Upper lobe of left lung (tissue), 6 donors: ENCODE results near the gene LRBA. TPM values are rescaled to one million over a fixed set of nuclear protein-coding genes. Genes with fewer than 3 reads are reported as not detected.
A peak's percentile ranks its signal among the peaks of the same experiment; 100 is the strongest.

Experiments used
- ATAC-seq, 2 donors: fragments of 200-7000 bp; cut with Tn5 transposase; one replicate each; pipeline ENCODE4 v1.9.1; 2022; ENCODE audit warnings: mild to moderate bottlenecking in 2 of 2, moderate library complexity in 2 of 2; ENCODE audit not compliant: low FRiP score in 2 of 2
- DNase-seq, 2 donors: peaks; one replicate each; pipeline ENCODE4 v3.0.0-alpha.2; 2019 to 2020
- H3K27ac ChIP-seq, 4 donors: fragments of 200-600 bp; sonication (generic); one replicate each; pipeline ENCODE4 v1.5.1; 2016 to 2019
- H3K27me3 ChIP-seq, 4 donors: fragments of 200-600 bp; sonication (generic); one replicate each; pipeline ENCODE4 v1.5.1; 2017 to 2019
- H3K36me3 ChIP-seq, 4 donors: fragments of 200-600 bp; sonication (generic); one replicate each; pipeline ENCODE4 v1.5.1; 2016 to 2019
- H3K4me1 ChIP-seq, 4 donors: fragments of 200-600 bp; sonication (generic); one replicate each; pipeline ENCODE4 v1.5.1; 2018 to 2019
- H3K4me3 ChIP-seq, 4 donors: fragments of 200-600 bp; sonication (generic); one replicate each; pipeline ENCODE4 v1.5.1; 2017 to 2019; ENCODE audit warnings: mild to moderate bottlenecking in 2 of 4, moderate library complexity in 1 of 4
- H3K9me3 ChIP-seq, 4 donors: fragments of 200-600 bp; sonication (generic); one replicate each; pipeline ENCODE4 v1.5.1; 2018 to 2019
- EP300 ChIP-seq, 4 donors: sonication (generic); formaldehyde crosslinking; IDR thresholded peaks; one replicate each; pipeline ENCODE4 v1.5.1; 2017; ENCODE audit warnings: antibody characterized with exemption in 4 of 4, control low read depth in 2 of 4
- POLR2A ChIP-seq, 4 donors: fragments of 450-650 bp; IDR thresholded peaks; one replicate each; pipeline ENCODE4 v1.5.1; 2016 to 2017; ENCODE audit warnings: antibody characterized with exemption in 4 of 4, mild to moderate bottlenecking in 2 of 4
- POLR2AphosphoS5 ChIP-seq, 2 donors: sonication (generic); formaldehyde crosslinking; IDR thresholded peaks; one replicate each; pipeline ENCODE4 v1.5.1; 2017; ENCODE audit warnings: antibody characterized with exemption in 2 of 2
- WGBS, 2 donors: methylation state at CpG; one replicate each; pipeline ENCODE4 v1.1.5; 2017 to 2018; 5-methylcytosine and 5-hydroxymethylcytosine counted together
- total RNA-seq, 6 donors: library from RNA; depleted of rRNA in 4 of 6; stranded (reverse); fragments of >200 nt in 4 of 6; gene quantifications; one replicate each; pipeline versions ENCODE4 v1.1.0 to v1.2.1, GENCODE V29; 2016 to 2021
- TF ChIP-seq, protein P1 (sequence below), 6 experiments: fragments of 450-650 bp in 4 of 6; fragments of 200-600 bp in 2 of 6; sonication (generic) in 2 of 6; IDR thresholded peaks; one replicate each; pipeline ENCODE4 v1.5.1; 2016 to 2019; ENCODE audit warnings: antibody characterized with exemption in 6 of 6
- donor health status: DM: no; HTN: no; CAD: no; lungs with moderate emphysema.
- donor health status: DM: no; HTN: yes; CAD: no; lungs with severe emphysema.

Gene LRBA
- total RNA-seq, 6 donors from 2014 or later, result 34.7 to 139 (median 56.4) TPM

DNA sequence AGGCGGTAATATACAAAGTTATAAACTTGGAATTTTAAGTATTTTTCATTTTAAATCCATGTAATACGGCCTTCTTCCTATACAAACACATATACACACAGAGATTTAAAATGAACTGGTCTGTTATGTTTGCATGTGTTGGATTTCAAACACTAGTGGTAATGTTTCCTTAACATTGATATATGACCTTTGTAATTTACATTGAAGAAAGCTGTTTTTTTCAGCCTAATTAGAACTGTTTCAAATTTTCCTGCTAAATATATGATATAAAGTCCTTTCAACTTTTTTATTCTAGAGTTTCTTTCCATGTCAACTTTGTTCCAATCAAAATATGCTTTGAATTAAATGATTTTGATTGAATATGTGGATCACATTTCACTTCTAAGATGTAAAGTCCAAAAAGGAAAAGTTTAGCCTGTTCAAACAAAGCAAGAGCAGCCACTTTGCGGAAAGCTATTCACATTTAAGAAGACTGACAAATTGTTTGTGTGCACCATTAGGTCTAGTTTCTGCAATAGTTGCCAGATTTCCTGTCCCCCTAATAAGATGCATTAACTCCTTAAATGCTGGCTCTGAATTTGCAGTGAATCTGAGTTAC lies 659.1 kb downstream of the LRBA start:
- DNase-seq (no peak), ATAC-seq (no peak)
- Histone ChIP-seq H3K4me3 (no peak overlapping the region), H3K27me3 (no peaks in the 10 kb centered on the region), H3K27ac (no peak overlapping the region), H3K36me3 (no peaks in the 10 kb centered on the region), H3K4me1 (peaks cover 0 to 11% (median 6%) of the 10 kb centered on the region in 4 donors), H3K9me3 (no peaks in the 10 kb centered on the region)
- TF ChIP-seq POLR2AphosphoS5 (IDR thresholded peaks at IDR 0.05) (no peak), POLR2A (IDR thresholded peaks at IDR 0.05) (no peak), EP300 (IDR thresholded peaks at IDR 0.05) (no peak)
- TF ChIP-seq, protein P1, sequence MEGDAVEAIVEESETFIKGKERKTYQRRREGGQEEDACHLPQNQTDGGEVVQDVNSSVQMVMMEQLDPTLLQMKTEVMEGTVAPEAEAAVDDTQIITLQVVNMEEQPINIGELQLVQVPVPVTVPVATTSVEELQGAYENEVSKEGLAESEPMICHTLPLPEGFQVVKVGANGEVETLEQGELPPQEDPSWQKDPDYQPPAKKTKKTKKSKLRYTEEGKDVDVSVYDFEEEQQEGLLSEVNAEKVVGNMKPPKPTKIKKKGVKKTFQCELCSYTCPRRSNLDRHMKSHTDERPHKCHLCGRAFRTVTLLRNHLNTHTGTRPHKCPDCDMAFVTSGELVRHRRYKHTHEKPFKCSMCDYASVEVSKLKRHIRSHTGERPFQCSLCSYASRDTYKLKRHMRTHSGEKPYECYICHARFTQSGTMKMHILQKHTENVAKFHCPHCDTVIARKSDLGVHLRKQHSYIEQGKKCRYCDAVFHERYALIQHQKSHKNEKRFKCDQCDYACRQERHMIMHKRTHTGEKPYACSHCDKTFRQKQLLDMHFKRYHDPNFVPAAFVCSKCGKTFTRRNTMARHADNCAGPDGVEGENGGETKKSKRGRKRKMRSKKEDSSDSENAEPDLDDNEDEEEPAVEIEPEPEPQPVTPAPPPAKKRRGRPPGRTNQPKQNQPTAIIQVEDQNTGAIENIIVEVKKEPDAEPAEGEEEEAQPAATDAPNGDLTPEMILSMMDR (IDR thresholded peaks at IDR 0.05), result no peak
- WGBS, 2 donors, result 77 to 83% methylated on average over 3 of the region's 3 CpGs

DNA sequence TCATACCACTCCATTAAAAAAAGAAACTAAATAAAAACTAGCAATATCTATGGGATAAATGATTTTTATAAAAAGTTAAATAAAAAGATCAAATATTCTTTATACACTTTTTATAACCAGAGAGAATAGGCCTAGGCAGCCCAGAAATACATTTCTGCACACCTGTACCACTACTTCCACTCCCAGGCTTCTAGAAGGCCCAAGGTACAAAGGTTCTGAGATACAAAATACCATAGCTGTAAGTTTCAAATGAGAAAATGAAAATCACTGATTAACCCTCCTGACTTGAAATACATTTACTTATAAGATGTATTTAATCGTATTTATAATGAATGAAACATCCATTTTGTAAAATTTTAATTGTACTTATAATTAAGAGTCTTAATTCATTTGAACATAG lies 659.7 kb downstream of the LRBA start:
- Histone ChIP-seq H3K4me1 (peaks cover 0 to 11% (median 6%) of the 10 kb centered on the region in 4 donors), H3K27ac (no peak overlapping the region), H3K4me3 (no peak overlapping the region), H3K9me3 (no peaks in the 10 kb centered on the region), H3K27me3 (no peaks in the 10 kb centered on the region), H3K36me3 (no peaks in the 10 kb centered on the region)
- WGBS, 2 donors, result 88% methylated on average over 1 of the region's 1 CpG
- no peak for DNase-seq
- TF ChIP-seq POLR2AphosphoS5 (IDR thresholded peaks at IDR 0.05) (no peak), EP300 (IDR thresholded peaks at IDR 0.05) (no peak), POLR2A (IDR thresholded peaks at IDR 0.05) (no peak)
- TF ChIP-seq, protein P1 (IDR thresholded peaks at IDR 0.05), result no peak
- no peak for ATAC-seq

DNA sequence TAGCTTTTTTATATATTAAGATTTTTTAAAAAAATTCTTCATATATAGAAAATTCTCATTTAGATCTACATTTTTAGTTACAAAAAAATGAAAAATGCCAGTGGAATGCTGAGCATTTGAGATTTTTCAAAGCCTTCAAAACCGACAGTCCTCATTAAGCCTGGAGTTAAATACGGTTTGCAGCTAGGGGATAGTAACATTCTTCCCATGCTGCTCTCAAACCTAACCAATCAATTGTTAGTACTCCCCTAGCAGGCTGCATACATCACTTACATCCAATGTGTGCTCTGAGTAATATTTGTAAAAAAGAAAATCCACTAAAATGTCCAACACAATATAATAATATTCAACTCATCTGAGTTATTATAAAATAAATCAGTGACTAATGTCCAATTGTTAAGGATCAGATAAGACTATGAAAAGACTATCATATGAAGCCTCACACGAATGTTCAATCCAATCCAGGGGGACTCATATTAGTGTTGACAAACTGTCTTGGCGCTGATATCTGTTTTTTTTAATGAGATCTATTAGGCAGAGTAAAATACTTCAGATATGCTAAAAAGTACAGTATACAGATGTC lies 660.8 kb downstream of the LRBA start:
- no peak for DNase-seq
- no peak overlapping the region for H3K4me3 ChIP-seq
- no peak for ATAC-seq
- H3K27me3 ChIP-seq, result no peaks in the 10 kb centered on the region
- no peak overlapping the region for H3K27ac ChIP-seq
- 88 to 91% methylated on average over 4 of the region's 4 CpGs for WGBS, 2 donors
- H3K9me3 ChIP-seq, result no peaks in the 10 kb centered on the region
- no peaks in the 10 kb centered on the region for H3K36me3 ChIP-seq
- H3K4me1 ChIP-seq, result peaks cover 0 to 11% (median 6%) of the 10 kb centered on the region in 4 donors
- TF ChIP-seq, protein P1 (IDR thresholded peaks at IDR 0.05), result no peak
- TF ChIP-seq POLR2AphosphoS5 (IDR thresholded peaks at IDR 0.05), result no peak
- no peak for TF ChIP-seq POLR2A (IDR thresholded peaks at IDR 0.05)
- TF ChIP-seq EP300 (IDR thresholded peaks at IDR 0.05), result no peak

- Histone ChIP-seq H3K9me3 (no peaks in the 10 kb centered on the region), H3K36me3 (no peaks in the 10 kb centered on the region), H3K27ac (no peak overlapping the region), H3K4me1 (peaks cover 0 to 4% (median 0%) of the 10 kb centered on the region in 4 donors), H3K27me3 (no peaks in the 10 kb centered on the region), H3K4me3 (no peak overlapping the region)
- 70 to 73% methylated on average over 2 of the region's 2 CpGs for WGBS, 2 donors
- TF ChIP-seq POLR2AphosphoS5 (IDR thresholded peaks at IDR 0.05) (no peak), EP300 (IDR thresholded peaks at IDR 0.05) (peak in 1 of 4 donors; percentile 47), POLR2A (IDR thresholded peaks at IDR 0.05) (no peak)
- TF ChIP-seq, protein P1 (IDR thresholded peaks at IDR 0.05), result no peak
- no peak for ATAC-seq
- DNase-seq, result no peak
Observed at GRCh38 chr4:150348079-150348478, 667.0 kb downstream of the LRBA start.
